HepG2 (cell line): ENCODE results near the gene RNF208. TPM values are rescaled to one million over a fixed set of nuclear protein-coding genes. Genes with fewer than 3 reads are reported as not detected.

Source experiments
- HNRNPK ChIP-seq: fragments of 200-400 bp; formaldehyde crosslinking; IDR thresholded peaks from 2 replicates; pipeline ENCODE4 v1.6.1; 2018; ENCODE audit warnings: low read length, low read depth, moderate library complexity, mild to moderate bottlenecking; ENCODE audit not compliant: poor library complexity, severe bottlenecking
- KLF11 ChIP-seq: IDR thresholded peaks from 2 replicates; pipeline ENCODE4 v1.6.1; 2016; ENCODE audit warnings: missing compliant biosample characterization
- MED8 ChIP-seq: sonication (generic); formaldehyde crosslinking; IDR thresholded peaks from 2 replicates; pipeline ENCODE4 v1.8.1; 2023; ENCODE audit warnings: mild to moderate bottlenecking, missing genetic modification reagents; ENCODE audit not compliant: insufficient replicate concordance
- PTBP1 ChIP-seq: fragments of 200-400 bp; formaldehyde crosslinking; IDR thresholded peaks from 2 replicates; pipeline ENCODE4 v1.6.1; 2018; ENCODE audit warnings: low read length, low read depth; ENCODE audit not compliant: poor library complexity, severe bottlenecking
- ZNF34 ChIP-seq: sonication (generic); formaldehyde crosslinking; IDR thresholded peaks from 2 replicates; pipeline ENCODE4 v1.4.0; 2020; ENCODE audit warnings: mild to moderate bottlenecking, missing genetic modification reagents, borderline replicate concordance
- polyA plus RNA-seq, 8 experiments: library from polyadenylated mRNA; depleted of rRNA in 3 of 8; stranded (reverse) in 7 of 8; unstranded in 1 of 8; fragments of >200 nt; fragmentation: Illumina TruSeq in 4 of 8; extraction: Trizol in 4 of 8; gene quantifications; 2 replicates each; pipeline versions ENCODE4 v1.2.1 to v1.2.3, GENCODE V29; 2011 to 2016; ENCODE audit warnings: low read depth in 4 of 8, missing spikeins in 1 of 8, mixed read lengths in 1 of 8; ENCODE audit not compliant: insufficient read depth in 1 of 8
- total RNA-seq, 5 experiments: library from RNA; depleted of rRNA; stranded (reverse); fragments of >200 nt; fragmentation: Illumina TruSeq; extraction: Trizol; gene quantifications; 2 replicates each; pipeline ENCODE4 v1.2.3, GENCODE V29; 2016; ENCODE audit warnings: low read depth in 1 of 5
- TF ChIP-seq, protein P1 (sequence below): IDR thresholded peaks from 2 replicates; pipeline ENCODE4 v1.6.1; 2016; ENCODE audit warnings: missing genetic modification reagents, missing compliant biosample characterization
- TF ChIP-seq, protein P2 (sequence below): sonication (generic); formaldehyde crosslinking; IDR thresholded peaks from 2 replicates; pipeline ENCODE4 v1.5.1; 2020; ENCODE audit warnings: mild to moderate bottlenecking, missing genetic modification reagents, borderline replicate concordance

Gene RNF208
- total and polyA plus RNA-seq, 2 of the 13 experiments (the other 11 are each of a cell fraction or from before 2014, with no cell fraction given), result 1.6 to 2.1 TPM

DNA sequence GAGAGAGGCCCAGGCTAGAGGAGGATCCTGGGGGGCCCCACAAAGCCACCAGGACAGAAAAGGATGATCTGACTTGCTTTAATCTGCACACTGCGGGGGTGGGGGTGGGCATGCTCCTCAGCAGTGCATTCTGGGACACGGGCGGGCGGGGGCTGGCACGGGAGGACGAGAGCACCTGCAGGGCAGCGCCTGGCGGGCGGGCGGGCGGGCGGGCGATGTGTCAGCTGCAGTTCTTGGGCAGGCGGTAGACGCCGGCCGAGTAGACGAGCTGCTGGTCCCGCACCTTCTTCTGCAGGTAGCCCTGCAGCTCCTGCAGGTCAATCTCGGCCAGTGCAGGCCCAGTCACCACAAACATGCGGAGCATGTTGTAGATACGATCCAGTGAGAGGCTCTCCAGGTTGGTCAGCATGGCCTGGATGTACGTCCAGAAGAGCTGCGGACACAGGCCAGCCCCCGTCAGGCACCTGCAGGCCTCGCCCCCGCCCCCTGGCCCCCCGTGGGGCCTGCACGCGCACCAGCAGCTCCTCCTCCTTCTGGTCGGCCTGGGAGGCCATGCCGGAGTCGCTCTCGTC, 47.2 kb downstream of the RNF208 start (continued):
- TF ChIP-seq ZNF34 (no peak), PTBP1 (no peak), KLF11 (CRISPR knock-in tag) (no peak), MED8 (CRISPR knock-in tag) (no peak), HNRNPK (no peak)
- TF ChIP-seq, protein P1, sequence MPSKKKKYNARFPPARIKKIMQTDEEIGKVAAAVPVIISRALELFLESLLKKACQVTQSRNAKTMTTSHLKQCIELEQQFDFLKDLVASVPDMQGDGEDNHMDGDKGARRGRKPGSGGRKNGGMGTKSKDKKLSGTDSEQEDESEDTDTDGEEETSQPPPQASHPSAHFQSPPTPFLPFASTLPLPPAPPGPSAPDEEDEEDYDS (CRISPR knock-in tag), result no peak
- TF ChIP-seq, protein P2, sequence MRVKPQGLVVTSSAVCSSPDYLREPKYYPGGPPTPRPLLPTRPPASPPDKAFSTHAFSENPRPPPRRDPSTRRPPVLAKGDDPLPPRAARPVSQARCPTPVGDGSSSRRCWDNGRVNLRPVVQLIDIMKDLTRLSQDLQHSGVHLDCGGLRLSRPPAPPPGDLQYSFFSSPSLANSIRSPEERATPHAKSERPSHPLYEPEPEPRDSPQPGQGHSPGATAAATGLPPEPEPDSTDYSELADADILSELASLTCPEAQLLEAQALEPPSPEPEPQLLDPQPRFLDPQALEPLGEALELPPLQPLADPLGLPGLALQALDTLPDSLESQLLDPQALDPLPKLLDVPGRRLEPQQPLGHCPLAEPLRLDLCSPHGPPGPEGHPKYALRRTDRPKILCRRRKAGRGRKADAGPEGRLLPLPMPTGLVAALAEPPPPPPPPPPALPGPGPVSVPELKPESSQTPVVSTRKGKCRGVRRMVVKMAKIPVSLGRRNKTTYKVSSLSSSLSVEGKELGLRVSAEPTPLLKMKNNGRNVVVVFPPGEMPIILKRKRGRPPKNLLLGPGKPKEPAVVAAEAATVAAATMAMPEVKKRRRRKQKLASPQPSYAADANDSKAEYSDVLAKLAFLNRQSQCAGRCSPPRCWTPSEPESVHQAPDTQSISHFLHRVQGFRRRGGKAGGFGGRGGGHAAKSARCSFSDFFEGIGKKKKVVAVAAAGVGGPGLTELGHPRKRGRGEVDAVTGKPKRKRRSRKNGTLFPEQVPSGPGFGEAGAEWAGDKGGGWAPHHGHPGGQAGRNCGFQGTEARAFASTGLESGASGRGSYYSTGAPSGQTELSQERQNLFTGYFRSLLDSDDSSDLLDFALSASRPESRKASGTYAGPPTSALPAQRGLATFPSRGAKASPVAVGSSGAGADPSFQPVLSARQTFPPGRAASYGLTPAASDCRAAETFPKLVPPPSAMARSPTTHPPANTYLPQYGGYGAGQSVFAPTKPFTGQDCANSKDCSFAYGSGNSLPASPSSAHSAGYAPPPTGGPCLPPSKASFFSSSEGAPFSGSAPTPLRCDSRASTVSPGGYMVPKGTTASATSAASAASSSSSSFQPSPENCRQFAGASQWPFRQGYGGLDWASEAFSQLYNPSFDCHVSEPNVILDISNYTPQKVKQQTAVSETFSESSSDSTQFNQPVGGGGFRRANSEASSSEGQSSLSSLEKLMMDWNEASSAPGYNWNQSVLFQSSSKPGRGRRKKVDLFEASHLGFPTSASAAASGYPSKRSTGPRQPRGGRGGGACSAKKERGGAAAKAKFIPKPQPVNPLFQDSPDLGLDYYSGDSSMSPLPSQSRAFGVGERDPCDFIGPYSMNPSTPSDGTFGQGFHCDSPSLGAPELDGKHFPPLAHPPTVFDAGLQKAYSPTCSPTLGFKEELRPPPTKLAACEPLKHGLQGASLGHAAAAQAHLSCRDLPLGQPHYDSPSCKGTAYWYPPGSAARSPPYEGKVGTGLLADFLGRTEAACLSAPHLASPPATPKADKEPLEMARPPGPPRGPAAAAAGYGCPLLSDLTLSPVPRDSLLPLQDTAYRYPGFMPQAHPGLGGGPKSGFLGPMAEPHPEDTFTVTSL, result no peak
